HEK293 (cell line): Measurements from ENCODE around the gene NEURL2.
A peak's percentile ranks its signal among the peaks of the same experiment; 100 is the strongest.

Source experiments
- CTCF ChIA-PET: fragments of 350-600 bp; formaldehyde crosslinking; extraction: SDS; loops from one replicate; lab custom pipeline; 2021; ENCODE audit warnings: antibody characterized with exemption; lab: Yijun Ruan, JAX
- POLR2A ChIA-PET: fragments of 300-600 bp; formaldehyde crosslinking; extraction: SDS; loops from one replicate; lab custom pipeline; 2020; ENCODE audit warnings: antibody characterized with exemption, inconsistent platforms; lab: Yijun Ruan, JAX
- H3K27ac ChIP-seq: fragments of 200-500 bp; sonication (Bioruptor generic); 2 replicates; pipeline ENCODE4 v1.5.1; 2014; ENCODE audit warnings: low read depth, low read length, control low read depth, inconsistent platforms; ENCODE audit errors: extremely low read depth
- H3K36me3 ChIP-seq, 2 experiments: fragments of 200-500 bp in 1 of 2; sonication (Bioruptor generic) in 1 of 2; 1 replicate in 1 of 2; 2 replicates in 1 of 2; pipeline ENCODE4 v1.5.1; 2014 to 2017; ENCODE audit warnings: inconsistent platforms in 2 of 2, low read length in 2 of 2; ENCODE audit not compliant: control insufficient read depth in 2 of 2, insufficient read depth in 1 of 2
- H3K4me1 ChIP-seq: fragments of 200-500 bp; sonication (Bioruptor generic); 2 replicates; pipeline ENCODE4 v1.5.1; 2014; ENCODE audit warnings: mild to moderate bottlenecking, low read length, inconsistent platforms; ENCODE audit not compliant: control insufficient read depth, insufficient read depth
- H3K4me3 ChIP-seq: 2 replicates; pipeline ENCODE4 v1.5.1; 2011; ENCODE audit warnings: low read depth, mild to moderate bottlenecking, control low read depth, low read length, moderate library complexity
- H3K9me3 ChIP-seq: fragments of 200-500 bp; sonication (Bioruptor generic); 2 replicates; pipeline ENCODE4 v1.5.1; 2014; ENCODE audit warnings: low read depth, low read length, inconsistent platforms; ENCODE audit not compliant: control insufficient read depth, insufficient read depth
- OSR2 ChIP-seq: fragments of 450-650 bp; formaldehyde crosslinking; IDR thresholded peaks from 2 replicates; pipeline ENCODE4 v1.5.1; 2016; ENCODE audit warnings: missing biosample characterization, missing genetic modification characterization
- SCRT2 ChIP-seq: fragments of 450-650 bp; formaldehyde crosslinking; IDR thresholded peaks from 2 replicates; pipeline ENCODE4 v1.5.1; 2016; ENCODE audit warnings: missing biosample characterization, missing genetic modification characterization
- SETDB1 ChIP-seq: IDR thresholded peaks from one replicate; pipeline ENCODE4 v1.6.1; 2017; ENCODE audit warnings: mild to moderate bottlenecking, low read length, moderate library complexity, mixed read lengths; ENCODE audit not compliant: insufficient read length
- YY2 ChIP-seq: fragments of 450-650 bp; formaldehyde crosslinking; IDR thresholded peaks from 2 replicates; pipeline ENCODE4 v1.5.1; 2016; ENCODE audit warnings: missing biosample characterization, missing genetic modification characterization
- ZBTB8A ChIP-seq: fragments of 450-650 bp; formaldehyde crosslinking; IDR thresholded peaks from 2 replicates; pipeline ENCODE4 v1.5.1; 2016; ENCODE audit warnings: missing biosample characterization, missing genetic modification characterization
- ZIC2 ChIP-seq: fragments of 450-650 bp; formaldehyde crosslinking; IDR thresholded peaks from 2 replicates; pipeline ENCODE4 v1.5.1; 2016; ENCODE audit warnings: missing biosample characterization, missing genetic modification characterization
- ZNF416 ChIP-seq: fragments of 450-650 bp; formaldehyde crosslinking; IDR thresholded peaks from 2 replicates; pipeline ENCODE4 v1.5.1; 2016; ENCODE audit warnings: missing biosample characterization, missing genetic modification characterization
- ZNF610 ChIP-seq: fragments of 450-650 bp; formaldehyde crosslinking; IDR thresholded peaks from 2 replicates; pipeline ENCODE4 v1.5.1; 2016; ENCODE audit warnings: missing biosample characterization, missing genetic modification characterization, borderline replicate concordance
- TF ChIP-seq, protein P1 (sequence below): fragments of 450-650 bp; formaldehyde crosslinking; IDR thresholded peaks from 2 replicates; pipeline ENCODE4; 2016; ENCODE audit warnings: missing biosample characterization, missing genetic modification characterization
- TF ChIP-seq, protein P2 (sequence below): fragments of 450-650 bp; formaldehyde crosslinking; IDR thresholded peaks from 2 replicates; pipeline ENCODE4 v1.5.1; 2016; ENCODE audit warnings: missing biosample characterization, missing genetic modification characterization, borderline replicate concordance
- TF ChIP-seq, protein P3 (sequence below): fragments of 450-650 bp; formaldehyde crosslinking; IDR thresholded peaks from 2 replicates; pipeline ENCODE4 v1.5.1; 2016; ENCODE audit warnings: missing biosample characterization, missing genetic modification characterization
- TF ChIP-seq, protein P4 (sequence below): fragments of 450-650 bp; formaldehyde crosslinking; conservative IDR thresholded peaks from 2 replicates; pipeline ENCODE4 v1.5.1; 2016; ENCODE audit warnings: low read depth, missing biosample characterization, missing genetic modification characterization
- TF ChIP-seq, protein P5 (sequence below): fragments of 450-650 bp; formaldehyde crosslinking; IDR thresholded peaks from 2 replicates; pipeline ENCODE4 v1.5.0; 2017; ENCODE audit warnings: missing biosample characterization, missing genetic modification characterization, borderline replicate concordance
- TF ChIP-seq, protein P6 (sequence below): fragments of 450-650 bp; formaldehyde crosslinking; IDR thresholded peaks from 2 replicates; pipeline ENCODE4 v1.5.1; 2016; ENCODE audit warnings: missing biosample characterization, missing genetic modification characterization

NEURL2 gene

DNA sequence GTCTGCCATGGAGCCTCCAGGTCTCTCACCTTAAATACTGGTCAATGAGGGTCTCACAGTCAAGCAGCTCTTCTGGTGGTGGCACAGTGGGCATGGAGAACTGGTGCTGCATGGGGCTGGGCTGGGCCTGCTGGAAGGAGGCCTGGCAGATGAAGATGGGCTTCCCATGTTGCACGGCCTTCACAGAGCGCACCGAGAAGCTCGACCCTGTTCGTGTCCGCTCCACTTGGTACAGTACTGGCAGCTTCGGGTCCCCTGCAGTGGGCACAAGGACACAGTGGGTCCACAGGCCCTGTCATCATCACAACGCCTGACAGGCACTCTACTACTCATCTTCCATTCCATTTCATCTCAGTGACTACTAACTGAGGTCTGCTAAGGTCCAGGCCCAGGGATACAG, 42.6 kb downstream of the NEURL2 start (continued):
- TF ChIP-seq, protein P1, sequence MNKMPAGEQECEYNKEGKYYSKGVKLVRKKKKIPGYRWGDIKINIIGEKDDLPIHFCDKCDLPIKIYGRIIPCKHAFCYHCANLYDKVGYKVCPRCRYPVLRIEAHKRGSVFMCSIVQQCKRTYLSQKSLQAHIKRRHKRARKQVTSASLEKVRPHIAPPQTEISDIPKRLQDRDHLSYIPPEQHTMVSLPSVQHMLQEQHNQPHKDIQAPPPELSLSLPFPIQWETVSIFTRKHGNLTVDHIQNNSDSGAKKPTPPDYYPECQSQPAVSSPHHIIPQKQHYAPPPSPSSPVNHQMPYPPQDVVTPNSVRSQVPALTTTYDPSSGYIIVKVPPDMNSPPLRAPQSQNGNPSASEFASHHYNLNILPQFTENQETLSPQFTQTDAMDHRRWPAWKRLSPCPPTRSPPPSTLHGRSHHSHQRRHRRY (tag by site-specific recombination): no peak

DNA sequence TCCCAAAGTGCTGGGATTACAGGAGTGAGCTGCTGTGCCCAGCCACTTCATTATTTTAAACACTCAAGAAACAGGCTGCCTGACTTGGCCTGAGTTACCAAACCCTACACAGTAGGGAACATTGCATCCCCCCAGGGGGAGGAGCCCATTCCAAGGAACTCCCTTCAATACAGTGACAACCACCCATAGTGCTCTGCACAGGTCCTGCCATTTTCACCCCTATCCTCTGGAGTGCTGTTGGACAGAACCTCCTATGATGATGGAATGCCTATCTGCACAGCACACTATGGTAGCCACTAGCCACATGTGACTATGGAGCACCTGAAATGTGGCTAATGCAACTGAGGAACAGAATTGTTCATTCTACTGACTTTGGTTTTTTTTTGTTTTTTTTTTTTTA, 45.6 kb downstream of the NEURL2 start:
- Histone ChIP-seq H3K9me3 (no peaks in the 10 kb centered on the region), H3K36me3 (peaks cover 5 to 83% of the 10 kb centered on the region in 2 experiments; a peak in 2 of 3 replicates), H3K4me1 (no peaks in the 10 kb centered on the region), H3K27ac (no peak overlapping the region), H3K4me3 (no peak overlapping the region)
- ChIA-PET CTCF (interaction anchor here (0.7 to 1.0 kb wide), 2 partner anchors 11 to 46 kb away, joined by 4 read pairs; no protein-coding TSS in a partner anchor), POLR2A (no interaction called here)
- TF ChIP-seq, protein P2, sequence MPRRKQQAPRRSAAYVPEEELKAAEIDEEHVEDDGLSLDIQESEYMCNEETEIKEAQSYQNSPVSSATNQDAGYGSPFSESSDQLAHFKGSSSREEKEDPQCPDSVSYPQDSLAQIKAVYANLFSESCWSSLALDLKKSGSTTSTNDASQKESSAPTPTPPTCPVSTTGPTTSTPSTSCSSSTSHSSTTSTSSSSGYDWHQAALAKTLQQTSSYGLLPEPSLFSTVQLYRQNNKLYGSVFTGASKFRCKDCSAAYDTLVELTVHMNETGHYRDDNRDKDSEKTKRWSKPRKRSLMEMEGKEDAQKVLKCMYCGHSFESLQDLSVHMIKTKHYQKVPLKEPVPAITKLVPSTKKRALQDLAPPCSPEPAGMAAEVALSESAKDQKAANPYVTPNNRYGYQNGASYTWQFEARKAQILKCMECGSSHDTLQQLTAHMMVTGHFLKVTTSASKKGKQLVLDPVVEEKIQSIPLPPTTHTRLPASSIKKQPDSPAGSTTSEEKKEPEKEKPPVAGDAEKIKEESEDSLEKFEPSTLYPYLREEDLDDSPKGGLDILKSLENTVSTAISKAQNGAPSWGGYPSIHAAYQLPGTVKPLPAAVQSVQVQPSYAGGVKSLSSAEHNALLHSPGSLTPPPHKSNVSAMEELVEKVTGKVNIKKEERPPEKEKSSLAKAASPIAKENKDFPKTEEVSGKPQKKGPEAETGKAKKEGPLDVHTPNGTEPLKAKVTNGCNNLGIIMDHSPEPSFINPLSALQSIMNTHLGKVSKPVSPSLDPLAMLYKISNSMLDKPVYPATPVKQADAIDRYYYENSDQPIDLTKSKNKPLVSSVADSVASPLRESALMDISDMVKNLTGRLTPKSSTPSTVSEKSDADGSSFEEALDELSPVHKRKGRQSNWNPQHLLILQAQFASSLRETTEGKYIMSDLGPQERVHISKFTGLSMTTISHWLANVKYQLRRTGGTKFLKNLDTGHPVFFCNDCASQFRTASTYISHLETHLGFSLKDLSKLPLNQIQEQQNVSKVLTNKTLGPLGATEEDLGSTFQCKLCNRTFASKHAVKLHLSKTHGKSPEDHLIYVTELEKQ (tag by site-specific recombination): no peak
- peak; percentile 54 for TF ChIP-seq ZIC2 (tag by site-specific recombination)
- TF ChIP-seq, protein P3, sequence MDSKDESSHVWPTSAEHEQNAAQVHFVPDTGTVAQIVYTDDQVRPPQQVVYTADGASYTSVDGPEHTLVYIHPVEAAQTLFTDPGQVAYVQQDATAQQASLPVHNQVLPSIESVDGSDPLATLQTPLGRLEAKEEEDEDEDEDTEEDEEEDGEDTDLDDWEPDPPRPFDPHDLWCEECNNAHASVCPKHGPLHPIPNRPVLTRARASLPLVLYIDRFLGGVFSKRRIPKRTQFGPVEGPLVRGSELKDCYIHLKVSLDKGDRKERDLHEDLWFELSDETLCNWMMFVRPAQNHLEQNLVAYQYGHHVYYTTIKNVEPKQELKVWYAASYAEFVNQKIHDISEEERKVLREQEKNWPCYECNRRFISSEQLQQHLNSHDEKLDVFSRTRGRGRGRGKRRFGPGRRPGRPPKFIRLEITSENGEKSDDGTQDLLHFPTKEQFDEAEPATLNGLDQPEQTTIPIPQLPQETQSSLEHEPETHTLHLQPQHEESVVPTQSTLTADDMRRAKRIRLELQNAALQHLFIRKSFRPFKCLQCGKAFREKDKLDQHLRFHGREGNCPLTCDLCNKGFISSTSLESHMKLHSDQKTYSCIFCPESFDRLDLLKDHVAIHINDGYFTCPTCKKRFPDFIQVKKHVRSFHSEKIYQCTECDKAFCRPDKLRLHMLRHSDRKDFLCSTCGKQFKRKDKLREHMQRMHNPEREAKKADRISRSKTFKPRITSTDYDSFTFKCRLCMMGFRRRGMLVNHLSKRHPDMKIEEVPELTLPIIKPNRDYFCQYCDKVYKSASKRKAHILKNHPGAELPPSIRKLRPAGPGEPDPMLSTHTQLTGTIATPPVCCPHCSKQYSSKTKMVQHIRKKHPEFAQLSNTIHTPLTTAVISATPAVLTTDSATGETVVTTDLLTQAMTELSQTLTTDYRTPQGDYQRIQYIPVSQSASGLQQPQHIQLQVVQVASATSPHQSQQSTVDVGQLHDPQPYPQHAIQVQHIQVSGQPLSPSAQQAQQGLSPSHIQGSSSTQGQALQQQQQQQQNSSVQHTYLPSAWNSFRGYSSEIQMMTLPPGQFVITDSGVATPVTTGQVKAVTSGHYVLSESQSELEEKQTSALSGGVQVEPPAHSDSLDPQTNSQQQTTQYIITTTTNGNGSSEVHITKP (tag by site-specific recombination): peak; percentile 69
- TF ChIP-seq OSR2 (tag by site-specific recombination): no peak

DNA sequence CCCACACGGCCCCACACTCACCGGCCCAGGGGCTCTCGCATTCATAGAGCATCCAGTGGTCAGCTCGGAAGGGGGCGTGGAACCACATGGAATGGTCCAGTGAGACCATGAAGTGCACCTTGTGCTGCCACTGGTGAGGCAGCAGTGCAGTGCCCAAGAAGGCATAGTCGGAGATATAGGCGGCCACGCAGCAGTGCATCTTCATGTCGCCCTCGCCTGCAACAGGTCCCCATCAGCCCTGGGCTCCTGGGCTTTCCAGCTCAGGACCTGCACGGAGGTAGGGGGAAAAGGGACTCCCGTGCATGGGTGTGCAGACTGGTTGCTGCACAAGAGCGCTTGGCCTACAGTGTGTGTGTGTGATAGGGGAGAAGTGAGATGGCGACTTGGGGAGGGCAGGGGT, 47.5 kb downstream of the NEURL2 start:
- H3K4me1 ChIP-seq: no peaks in the 10 kb centered on the region
- no peak overlapping the region for H3K4me3 ChIP-seq
- no peaks in the 10 kb centered on the region for H3K9me3 ChIP-seq
- CTCF ChIA-PET: no interaction called here
- H3K36me3 ChIP-seq: peaks cover 5 to 78% of the 10 kb centered on the region in 2 experiments; a peak in 2 of 3 replicates
- POLR2A ChIA-PET: no interaction called here
- no peak overlapping the region for H3K27ac ChIP-seq
- TF ChIP-seq, protein P4, sequence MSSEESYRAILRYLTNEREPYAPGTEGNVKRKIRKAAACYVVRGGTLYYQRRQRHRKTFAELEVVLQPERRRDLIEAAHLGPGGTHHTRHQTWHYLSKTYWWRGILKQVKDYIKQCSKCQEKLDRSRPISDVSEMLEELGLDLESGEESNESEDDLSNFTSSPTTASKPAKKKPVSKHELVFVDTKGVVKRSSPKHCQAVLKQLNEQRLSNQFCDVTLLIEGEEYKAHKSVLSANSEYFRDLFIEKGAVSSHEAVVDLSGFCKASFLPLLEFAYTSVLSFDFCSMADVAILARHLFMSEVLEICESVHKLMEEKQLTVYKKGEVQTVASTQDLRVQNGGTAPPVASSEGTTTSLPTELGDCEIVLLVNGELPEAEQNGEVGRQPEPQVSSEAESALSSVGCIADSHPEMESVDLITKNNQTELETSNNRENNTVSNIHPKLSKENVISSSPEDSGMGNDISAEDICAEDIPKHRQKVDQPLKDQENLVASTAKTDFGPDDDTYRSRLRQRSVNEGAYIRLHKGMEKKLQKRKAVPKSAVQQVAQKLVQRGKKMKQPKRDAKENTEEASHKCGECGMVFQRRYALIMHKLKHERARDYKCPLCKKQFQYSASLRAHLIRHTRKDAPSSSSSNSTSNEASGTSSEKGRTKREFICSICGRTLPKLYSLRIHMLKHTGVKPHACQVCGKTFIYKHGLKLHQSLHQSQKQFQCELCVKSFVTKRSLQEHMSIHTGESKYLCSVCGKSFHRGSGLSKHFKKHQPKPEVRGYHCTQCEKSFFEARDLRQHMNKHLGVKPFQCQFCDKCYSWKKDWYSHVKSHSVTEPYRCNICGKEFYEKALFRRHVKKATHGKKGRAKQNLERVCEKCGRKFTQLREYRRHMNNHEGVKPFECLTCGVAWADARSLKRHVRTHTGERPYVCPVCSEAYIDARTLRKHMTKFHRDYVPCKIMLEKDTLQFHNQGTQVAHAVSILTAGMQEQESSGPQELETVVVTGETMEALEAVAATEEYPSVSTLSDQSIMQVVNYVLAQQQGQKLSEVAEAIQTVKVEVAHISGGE (tag by site-specific recombination): no peak
- TF ChIP-seq ZNF416: no peak
- TF ChIP-seq ZBTB8A (tag by site-specific recombination): no peak
- no peak for TF ChIP-seq ZNF610 (tag by site-specific recombination)
- peak; percentile 82 for TF ChIP-seq SCRT2 (tag by site-specific recombination)
- TF ChIP-seq YY2: no peak
- TF ChIP-seq, protein P5, sequence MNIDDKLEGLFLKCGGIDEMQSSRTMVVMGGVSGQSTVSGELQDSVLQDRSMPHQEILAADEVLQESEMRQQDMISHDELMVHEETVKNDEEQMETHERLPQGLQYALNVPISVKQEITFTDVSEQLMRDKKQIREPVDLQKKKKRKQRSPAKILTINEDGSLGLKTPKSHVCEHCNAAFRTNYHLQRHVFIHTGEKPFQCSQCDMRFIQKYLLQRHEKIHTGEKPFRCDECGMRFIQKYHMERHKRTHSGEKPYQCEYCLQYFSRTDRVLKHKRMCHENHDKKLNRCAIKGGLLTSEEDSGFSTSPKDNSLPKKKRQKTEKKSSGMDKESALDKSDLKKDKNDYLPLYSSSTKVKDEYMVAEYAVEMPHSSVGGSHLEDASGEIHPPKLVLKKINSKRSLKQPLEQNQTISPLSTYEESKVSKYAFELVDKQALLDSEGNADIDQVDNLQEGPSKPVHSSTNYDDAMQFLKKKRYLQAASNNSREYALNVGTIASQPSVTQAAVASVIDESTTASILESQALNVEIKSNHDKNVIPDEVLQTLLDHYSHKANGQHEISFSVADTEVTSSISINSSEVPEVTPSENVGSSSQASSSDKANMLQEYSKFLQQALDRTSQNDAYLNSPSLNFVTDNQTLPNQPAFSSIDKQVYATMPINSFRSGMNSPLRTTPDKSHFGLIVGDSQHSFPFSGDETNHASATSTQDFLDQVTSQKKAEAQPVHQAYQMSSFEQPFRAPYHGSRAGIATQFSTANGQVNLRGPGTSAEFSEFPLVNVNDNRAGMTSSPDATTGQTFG: no peak
- TF ChIP-seq SETDB1: no peak
- TF ChIP-seq, protein P6, sequence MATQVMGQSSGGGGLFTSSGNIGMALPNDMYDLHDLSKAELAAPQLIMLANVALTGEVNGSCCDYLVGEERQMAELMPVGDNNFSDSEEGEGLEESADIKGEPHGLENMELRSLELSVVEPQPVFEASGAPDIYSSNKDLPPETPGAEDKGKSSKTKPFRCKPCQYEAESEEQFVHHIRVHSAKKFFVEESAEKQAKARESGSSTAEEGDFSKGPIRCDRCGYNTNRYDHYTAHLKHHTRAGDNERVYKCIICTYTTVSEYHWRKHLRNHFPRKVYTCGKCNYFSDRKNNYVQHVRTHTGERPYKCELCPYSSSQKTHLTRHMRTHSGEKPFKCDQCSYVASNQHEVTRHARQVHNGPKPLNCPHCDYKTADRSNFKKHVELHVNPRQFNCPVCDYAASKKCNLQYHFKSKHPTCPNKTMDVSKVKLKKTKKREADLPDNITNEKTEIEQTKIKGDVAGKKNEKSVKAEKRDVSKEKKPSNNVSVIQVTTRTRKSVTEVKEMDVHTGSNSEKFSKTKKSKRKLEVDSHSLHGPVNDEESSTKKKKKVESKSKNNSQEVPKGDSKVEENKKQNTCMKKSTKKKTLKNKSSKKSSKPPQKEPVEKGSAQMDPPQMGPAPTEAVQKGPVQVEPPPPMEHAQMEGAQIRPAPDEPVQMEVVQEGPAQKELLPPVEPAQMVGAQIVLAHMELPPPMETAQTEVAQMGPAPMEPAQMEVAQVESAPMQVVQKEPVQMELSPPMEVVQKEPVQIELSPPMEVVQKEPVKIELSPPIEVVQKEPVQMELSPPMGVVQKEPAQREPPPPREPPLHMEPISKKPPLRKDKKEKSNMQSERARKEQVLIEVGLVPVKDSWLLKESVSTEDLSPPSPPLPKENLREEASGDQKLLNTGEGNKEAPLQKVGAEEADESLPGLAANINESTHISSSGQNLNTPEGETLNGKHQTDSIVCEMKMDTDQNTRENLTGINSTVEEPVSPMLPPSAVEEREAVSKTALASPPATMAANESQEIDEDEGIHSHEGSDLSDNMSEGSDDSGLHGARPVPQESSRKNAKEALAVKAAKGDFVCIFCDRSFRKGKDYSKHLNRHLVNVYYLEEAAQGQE (tag by site-specific recombination): no peak
